ENCODE data around the gene DCX. TPM values are rescaled to one million over a fixed set of nuclear protein-coding genes. Genes with fewer than 3 reads are reported as not detected.
A peak's percentile ranks its signal among the peaks of the same experiment; 100 is the strongest.

Gene DCX
- total RNA-seq, 1 donor from 2014 or later: 20.8 TPM

DNA sequence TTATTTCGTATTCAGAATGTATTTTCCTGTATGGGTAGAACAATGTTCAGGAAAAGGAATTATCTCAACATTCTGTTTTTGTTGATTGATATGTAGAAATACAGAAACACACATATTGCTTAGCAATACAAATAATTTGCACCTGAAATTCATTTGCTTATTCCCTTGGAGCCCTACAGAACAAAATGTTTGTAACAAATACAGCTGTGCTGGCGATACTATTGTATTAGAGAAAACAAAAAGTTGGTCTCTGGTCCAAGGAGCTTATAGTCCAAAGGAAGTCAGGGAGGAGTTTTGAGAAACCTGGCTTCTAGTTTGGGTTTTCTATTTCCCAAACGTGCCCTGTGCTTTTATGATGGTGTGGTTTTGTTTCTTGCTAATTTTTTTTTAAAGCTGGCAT lies 104.0 kb downstream of the DCX start:
- DNase-seq: peak; percentile 67

DNA sequence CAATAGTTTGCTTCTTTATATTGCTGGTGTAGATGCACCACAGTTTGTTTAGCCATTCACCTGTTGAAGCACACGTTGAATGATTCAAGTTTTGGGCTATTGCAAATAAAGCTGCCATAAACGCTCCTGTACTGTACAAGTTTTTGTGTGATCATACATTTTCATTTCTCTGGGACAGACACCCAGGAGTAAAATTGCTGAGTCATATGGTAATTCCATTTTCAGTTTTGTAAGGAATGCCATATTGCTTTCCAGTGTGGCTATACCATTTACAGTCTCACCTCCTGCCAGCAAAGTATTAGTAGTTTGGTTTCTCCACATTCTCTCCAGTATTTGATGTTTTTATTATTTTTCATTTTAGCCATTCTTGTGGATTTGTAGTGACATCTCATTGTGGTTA lies 109.7 kb downstream of the DCX start:
- no peak for DNase-seq

DNA sequence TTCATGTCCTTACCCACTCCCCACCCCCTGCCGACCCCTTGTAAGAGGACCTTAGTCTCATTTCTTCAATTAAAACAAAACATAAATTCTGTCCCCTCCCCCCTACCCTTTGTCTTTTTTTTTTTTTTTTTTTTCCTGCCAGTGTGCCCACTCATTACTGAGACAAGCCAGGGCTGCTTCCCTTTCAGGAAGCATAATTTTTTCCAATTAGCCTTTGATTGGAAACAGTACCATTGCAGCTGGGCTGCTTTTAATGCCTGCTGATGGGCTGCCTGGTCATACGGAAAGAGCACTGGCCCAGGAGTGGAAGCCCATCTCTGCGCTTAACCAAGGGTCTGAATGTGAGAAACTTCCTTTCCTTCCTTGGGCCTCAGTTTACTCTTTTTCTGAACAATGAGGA lies 123.2 kb downstream of the DCX start:
- DNase-seq: no peak

DNA sequence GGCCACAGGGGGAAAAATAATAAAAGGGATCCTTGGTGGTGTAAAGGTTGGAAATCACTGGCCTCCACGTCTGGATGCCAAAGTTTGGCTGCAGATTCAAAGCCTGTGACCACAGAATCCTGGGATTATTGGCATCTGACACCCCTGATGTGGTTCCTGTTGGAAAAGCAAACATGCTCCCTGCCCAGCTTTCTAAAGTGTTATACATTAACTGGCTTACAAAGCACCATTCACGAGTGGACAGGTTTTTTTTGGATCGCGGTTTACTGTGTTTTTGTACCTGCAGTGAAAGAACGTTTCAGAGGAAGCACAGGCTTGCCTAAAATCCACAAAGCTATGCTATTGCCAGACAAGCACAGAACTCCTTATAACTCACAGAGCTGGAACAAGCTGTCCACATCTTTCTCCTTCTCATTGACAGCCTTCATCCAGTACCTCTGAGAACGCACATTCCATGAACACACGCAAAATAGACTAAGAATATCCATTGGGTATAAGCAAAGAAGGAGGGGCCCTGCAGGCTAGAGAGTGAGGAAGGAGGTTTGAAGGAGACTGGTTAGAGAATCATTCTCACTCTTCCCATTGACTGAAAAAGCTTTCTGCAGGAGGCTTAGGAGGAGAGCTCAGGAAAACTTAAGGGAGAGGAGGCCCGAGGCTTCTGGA lies 127.2 kb downstream of the DCX start:
- no peak for DNase-seq

DNA sequence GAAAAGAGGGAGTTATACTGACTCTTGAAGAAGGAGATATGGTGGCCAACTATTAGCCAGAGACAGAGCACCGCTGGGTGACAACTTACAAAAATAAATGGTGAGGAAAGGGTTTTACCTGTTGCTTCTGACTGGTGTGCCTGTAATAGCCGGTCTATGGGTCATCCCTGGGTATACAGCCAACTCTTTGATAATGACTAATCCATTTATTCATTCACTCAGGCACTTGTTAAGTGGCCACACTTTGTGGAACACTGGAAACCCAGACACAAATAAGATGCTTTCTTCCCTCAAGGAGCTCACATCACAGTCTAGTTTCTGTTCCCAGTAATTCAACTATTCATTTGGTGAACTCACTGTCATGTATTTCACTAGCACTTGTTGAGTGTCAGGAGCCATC lies 128.5 kb downstream of the DCX start:
- no peak for DNase-seq

DNA sequence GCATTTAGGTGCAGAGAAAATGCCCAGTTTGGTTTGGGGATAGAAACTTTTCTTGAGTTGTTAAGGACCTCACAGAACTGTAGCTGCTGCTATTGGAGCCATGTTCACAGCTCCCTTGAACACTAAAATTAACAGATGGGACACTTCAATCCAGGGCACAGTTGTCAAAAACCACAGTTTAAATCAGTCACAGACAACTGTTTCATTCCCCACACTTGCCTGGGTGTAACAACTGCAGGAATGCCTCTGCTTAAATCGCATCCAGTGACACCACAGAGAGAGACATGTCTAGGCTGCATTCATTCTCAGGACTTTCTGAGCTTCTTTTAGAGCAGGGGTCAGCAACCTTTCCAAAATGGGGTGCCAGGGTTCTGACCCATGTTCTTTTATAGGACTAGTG lies 129.0 kb downstream of the DCX start:
- peak; percentile 83 for DNase-seq

DNA sequence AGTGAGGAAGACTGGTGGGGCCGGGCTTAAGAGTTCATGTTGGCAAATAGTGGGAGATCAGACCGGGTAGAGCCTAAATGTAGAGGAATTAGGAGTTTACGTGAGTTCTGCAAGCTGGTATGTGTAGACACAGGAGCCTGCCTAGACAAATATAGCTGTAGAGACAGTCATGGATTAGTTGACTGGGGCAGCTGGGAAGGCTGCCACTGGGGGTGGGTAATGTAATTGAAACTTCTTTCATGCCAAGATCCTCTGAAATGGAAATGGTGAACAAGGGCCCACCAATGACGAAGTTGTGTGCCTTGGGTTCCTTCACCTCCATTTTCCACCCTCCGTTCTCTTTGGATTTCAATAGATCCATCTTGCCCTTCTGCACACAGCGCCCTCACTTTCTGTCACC lies 129.9 kb downstream of the DCX start:
- DNase-seq: peak; percentile 66

DNA sequence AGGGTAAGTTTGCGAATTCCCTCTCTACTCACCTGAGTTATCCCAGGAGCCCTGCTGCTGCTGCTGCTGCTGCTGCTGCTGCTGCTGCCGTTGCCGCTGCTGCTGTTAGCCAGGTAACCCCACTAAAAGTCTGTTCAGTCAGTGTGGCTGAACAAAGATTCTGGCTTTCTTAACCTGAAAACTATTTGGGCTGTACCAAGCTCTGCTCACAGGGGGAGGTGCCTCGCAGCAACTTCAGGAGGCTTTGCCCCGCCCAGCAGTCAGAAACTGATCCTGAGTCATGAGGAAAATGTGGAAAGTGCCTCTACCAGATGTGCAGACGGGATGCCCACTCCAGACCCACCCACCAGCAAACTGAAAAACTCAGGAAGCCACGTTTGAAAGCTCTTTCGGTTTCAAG lies 141.7 kb downstream of the DCX start, which contains the start of gene CAPN6:
Gene CAPN6, minus strand, starts transcription at position 145 of the 400 bp plus-strand sequence. CDS start 6,547 bp downstream, outside the sequence.
- DNase-seq: peak; percentile 88

DNA sequence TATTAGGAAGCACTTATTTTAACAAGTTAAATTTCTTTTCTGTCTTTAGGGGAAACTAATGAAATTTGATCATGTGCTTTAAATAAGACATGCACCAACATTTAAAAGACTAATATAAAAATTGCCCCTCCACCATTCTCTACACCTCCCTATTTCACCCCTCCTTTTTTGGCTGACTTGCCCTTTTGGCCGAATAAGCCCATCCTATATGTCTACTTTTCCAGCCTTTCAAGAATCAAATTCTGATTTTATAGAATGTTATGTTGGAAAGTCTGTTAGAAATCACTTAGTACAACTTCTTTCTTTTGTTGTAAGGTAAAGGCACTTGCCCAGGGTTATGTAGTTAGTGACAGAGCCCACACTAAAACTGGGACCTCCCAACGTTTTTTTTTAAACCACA lies 143.5 kb downstream of the DCX start:
- no peak for DNase-seq

DNA sequence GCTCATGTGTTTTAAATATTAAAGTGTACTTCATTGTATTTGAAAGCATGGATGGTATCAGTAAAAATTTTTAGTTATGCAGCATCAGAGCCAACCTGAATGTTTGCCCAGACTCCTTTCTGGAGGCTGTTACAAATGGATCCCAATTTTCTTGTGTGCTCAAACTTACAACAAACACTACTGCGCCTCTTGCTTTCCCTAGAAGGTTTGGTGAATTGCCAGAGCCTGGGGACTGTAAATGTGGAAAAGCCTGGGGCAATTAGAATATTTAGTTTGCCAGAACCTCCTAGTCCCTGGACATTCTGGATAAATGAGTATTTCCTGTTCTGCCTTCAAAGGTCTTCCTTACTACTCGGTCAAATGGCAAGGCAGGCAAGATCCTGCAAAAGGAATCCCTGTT lies 146.5 kb downstream of the DCX start:
- no peak for DNase-seq

DNA sequence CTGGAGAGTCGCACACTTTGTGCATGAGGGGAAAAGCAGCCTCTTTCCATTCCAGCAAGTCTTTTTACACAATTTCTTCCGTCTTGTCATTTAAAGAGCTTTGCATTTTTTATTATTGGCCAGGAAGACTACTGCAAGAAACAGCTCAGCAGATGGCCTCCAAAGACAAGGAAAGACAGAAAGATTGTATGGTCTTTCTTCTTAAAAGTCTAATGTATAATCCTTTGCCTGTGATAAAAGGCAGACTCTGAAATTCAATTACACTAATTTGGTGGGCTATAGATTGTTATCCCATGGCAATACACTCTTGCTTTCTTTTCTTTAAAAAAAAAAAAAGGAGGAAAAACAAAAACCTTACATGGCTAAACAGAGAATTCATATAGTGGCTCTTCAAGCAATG lies 147.6 kb downstream of the DCX start:
- DNase-seq: no peak

DNA sequence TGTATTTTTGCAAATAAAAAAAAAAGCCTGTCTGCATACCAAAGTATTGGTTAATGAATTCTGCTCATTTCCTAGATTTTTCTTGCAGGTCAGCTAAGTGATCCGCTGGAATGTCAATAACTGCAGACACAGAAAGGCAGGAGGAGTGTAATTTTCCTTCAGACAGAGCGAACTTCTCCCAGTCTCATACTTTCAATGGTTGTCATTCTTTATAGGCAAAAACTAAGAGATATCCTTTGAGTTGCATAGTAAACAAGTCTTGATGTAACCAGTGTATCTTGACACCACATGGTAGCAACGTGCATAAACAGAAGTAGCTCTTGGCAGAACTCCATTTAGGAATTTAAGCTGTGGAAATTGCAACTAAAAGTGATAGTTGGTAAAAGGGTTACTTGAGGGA lies 149.9 kb downstream of the DCX start:
- no peak for DNase-seq

DNA sequence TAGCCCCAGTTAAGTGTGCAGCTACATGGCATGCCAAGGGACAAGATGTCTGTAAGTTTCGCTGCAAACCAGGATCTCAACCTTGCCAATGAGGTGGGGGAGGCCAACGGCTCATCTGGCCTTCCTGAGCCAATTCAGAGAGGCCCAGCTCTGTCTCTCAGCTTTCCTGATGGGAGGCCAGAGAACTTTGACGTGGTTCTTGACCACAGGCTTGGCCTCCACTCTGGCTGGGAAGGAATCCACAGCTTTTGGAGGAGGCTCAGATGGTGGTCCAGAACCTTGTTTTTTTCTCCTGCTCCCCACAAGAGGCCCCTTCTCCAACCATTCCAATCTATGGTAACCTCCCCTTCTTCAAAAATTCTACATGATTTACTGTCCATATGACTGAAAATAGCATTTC lies 151.5 kb downstream of the DCX start:
- DNase-seq: no peak

DNA sequence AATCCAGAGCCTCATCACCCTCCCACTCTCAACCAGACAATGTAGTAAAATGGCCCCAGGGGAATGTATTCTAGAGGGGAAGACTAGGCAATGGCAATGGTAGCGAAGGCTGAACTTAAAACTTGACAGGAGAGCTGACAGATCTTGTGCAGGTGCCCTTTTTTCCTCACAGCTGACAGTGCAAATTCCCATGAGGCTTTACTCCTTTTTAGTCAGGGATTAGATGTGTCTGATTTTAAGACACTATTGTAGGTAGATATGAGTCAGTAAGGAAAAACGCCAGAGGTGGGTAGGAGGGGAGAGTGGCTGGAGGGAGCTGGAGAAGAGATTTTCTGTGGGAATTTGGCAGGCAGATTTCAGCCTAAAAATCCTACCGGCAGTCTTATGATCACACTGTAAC lies 152.4 kb downstream of the DCX start:
- no peak for DNase-seq

DNA sequence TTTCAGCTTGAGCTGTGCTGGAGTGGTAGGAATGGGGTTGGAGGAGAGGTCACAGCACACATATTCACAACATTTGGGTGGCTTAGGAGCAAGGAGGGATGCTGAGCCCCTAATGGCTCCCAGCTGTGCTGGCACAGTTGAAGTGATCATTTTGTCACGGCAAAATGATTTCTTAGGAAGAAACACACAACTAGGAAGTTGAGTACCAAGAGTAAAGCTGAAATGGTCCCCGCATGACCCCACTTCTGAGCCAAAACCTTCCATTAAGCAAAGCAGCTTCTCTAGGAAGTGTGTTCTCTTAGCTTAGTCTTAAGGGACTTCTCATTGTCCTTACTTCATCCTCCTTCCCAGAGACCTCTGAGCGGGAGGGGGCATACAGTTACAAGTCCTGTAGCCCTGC lies 154.3 kb downstream of the DCX start:
- peak; percentile 55 for DNase-seq

DNA sequence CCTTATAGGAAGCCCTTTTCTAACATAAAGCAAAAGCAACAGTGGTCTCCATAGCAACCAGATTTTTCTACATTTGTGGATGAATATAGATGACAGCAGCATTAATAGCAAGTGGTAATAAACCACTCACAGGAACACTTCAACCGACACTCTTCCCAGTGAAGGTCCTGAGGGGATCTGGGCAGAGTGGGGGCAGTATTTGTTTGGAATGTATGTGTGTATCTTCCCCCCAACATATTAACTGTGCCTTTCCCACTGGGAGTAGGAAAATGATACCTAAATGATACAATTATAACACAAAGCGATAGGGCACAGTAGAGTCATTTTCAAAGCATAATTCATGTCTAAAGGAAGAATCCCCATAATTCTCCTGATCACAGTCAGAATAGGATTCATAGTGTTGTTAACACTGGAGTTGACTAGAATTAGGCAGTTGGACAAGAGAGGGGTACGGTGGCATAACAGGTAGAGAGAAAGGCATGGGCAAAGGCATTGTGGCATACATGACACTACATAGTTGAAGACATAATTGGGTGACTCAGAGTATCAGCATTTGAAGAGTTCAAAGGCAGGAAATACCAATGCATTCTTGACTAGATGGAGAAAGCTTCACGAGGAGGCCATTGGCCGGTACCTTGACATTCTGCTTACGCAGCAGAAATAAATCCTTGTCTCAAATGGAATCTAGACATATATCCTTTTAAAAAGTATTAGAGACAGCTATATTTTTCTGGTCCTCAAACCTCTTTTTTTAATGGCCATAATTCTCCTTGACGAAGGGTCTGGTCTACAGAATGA lies 156.9 kb downstream of the DCX start:
- no peak for DNase-seq

DNA sequence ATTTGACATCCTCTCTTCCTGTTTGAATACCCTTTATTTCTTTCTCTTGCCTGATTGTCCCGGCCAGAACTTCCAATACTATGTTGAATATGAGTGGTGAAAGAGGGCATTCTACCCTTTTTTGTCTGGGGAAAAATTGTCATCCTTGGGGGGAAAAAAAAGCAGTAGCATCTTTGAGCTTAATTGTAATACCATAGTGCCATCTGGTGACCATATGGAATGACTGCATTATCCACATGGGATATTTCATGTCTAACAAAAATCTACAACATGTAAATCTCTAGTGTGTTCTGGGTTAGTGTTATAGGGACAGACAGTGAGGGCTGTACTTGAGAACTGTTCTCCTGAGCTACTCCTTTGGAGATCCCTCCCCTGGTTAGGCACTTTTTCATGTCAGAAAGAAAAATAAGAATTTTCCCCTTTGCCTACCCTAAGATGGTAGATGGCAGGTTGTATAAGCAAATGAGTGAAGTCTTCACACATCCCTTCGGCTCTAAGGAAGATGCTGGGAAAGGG lies 167.7 kb downstream of the DCX start:
- DNase-seq: peak; percentile 34

Small RNAs within 50 kb of the gene (small RNA-seq; reads per million reads assigned to genes)
- gene RNU6-496P (ENCODE audit: low replicate concordance): not detected

Other genes starting within 250 kb of the DCX start
- gene CAPN6, start 141.7 kb downstream of the DCX start, total RNA-seq: 463 TPM
- 7.9 TPM for gene SERTM2, start 99.5 kb upstream of the DCX start, total RNA-seq